ENCODE measurements around the gene PDE11A. TPM values are rescaled to one million over a fixed set of nuclear protein-coding genes. Genes with fewer than 3 reads are reported as not detected.

PDE11A gene
- total RNA-seq, 1 experiment from 2014 or later = 0.13 TPM

GRCh38 chr2:177640423-177640822, 432.2 kb downstream of the PDE11A start:
- Histone ChIP-seq H3K27me3 (ENCODE audit: insufficient read depth, low read length) (no peaks in the 10 kb centered on the region), H3K27ac (ENCODE audit: insufficient read length, low read depth, low read length) (no peak overlapping the region), H3K23me2 (ENCODE audit: insufficient read length, low read depth, low read length, poor library complexity, severe bottlenecking) (no peaks in the 10 kb centered on the region), H3K79me2 (ENCODE audit: insufficient read depth, low read length) (no peaks in the 10 kb centered on the region), H3K4me2 (ENCODE audit: insufficient read depth, insufficient read length, low read length) (no peak overlapping the region), H2BK5ac (ENCODE audit: insufficient read length, low read length) (no peak overlapping the region), H3K56ac (ENCODE audit: insufficient read length, low read depth, low read length) (no peak overlapping the region), H4K20me1 (ENCODE audit: control insufficient read depth, insufficient read depth, insufficient read length) (no peaks in the 10 kb centered on the region), H3K9me3 (ENCODE audit: control insufficient read depth, low read depth, low read length) (no peaks in the 10 kb centered on the region), H3T11ph (ENCODE audit: low read length) (no peak overlapping the region), H2BK12ac (ENCODE audit: insufficient read length, low read depth, low read length) (no peak overlapping the region), H3K79me1 (ENCODE audit: insufficient read depth, low read depth, low read length, poor library complexity, severe bottlenecking) (no peaks in the 10 kb centered on the region), H4K8ac (replicated peaks; ENCODE audit: insufficient read length, low read depth, low read length) (no peak overlapping the region), H3K23ac (ENCODE audit: insufficient read length, low read depth, low read length) (no peak overlapping the region), H3K18ac (ENCODE audit: insufficient read length, low read depth, low read length) (no peak overlapping the region), H2BK120ac (ENCODE audit: low read depth, low read length, poor library complexity, severe bottlenecking) (no peak overlapping the region), H3K9ac (ENCODE audit: extremely low read depth, insufficient read length, low read length) (no peak overlapping the region), H2AFZ (ENCODE audit: low read length) (no peak overlapping the region), H2AK5ac (ENCODE audit: insufficient read length, low read length) (no peak overlapping the region), H3K4ac (ENCODE audit: low read depth, low read length) (no peak overlapping the region), H3K14ac (ENCODE audit: insufficient read depth, low read length) (no peak overlapping the region), H4K91ac (ENCODE audit: insufficient read length, low read depth, low read length) (no peak overlapping the region), H4K5ac (ENCODE audit: insufficient read length, low read depth, low read length) (no peak overlapping the region), H3K4me1 (ENCODE audit: insufficient read depth, low read length) (no peaks in the 10 kb centered on the region), H2BK15ac (ENCODE audit: low read depth, low read length) (no peak overlapping the region), H2BK20ac (ENCODE audit: low read depth, low read length, poor library complexity, severe bottlenecking) (no peak overlapping the region)
- no peak overlapping the region for H3K27ac Mint-ChIP-seq
- WGBS (ENCODE audit: extremely low coverage, insufficient read length, low lambda C conversion rate) = no CpG with 5 or more reads among the region's 3 CpGs
- no peak for TF ChIP-seq CTCF (conservative IDR thresholded peaks at IDR 0.05)
- no peaks in the 10 kb centered on the region for H3K4me1 Mint-ChIP-seq
- no peak for DNase-seq
- H3K27me3 Mint-ChIP-seq (ENCODE audit: low read depth) = peaks cover 10% of the 10 kb centered on the region
- peaks cover 0 to 14% (median 9%) of the 10 kb centered on the region in 3 experiments; a peak in 4 of 7 replicates for H3K36me3 Mint-ChIP-seq (ENCODE audit: insufficient read depth in 1 of 3, low read depth in 3 of 3)
- peaks cover 17 to 24% of the 10 kb centered on the region in 2 experiments for H3K9me3 Mint-ChIP-seq
- no peak overlapping the region for H3K4me3 Mint-ChIP-seq
